C4-2B (cell line): ENCODE measurements around the gene TARBP2.

ENCODE experiments used
- CTCF ChIP-seq: fragments of 450-650 bp; conservative IDR thresholded peaks from 2 replicates; pipeline ENCODE4 v1.5.1; 2017; ENCODE audit warnings: mild to moderate bottlenecking
- ZFX ChIP-seq: fragments of 450-650 bp; IDR thresholded peaks from 2 replicates; pipeline ENCODE4 v1.6.1; 2017

- no peak for TF ChIP-seq CTCF
- TF ChIP-seq ZFX, result no peak
These were observed 16.2 kb upstream of the TARBP2 start for GRCh38 chr12:53484686-53485575.
